GM12872 (cell line): Measurements from ENCODE around the gene GPR107.

ENCODE experiments used
- TF ChIP-seq, protein P1 (sequence below): IDR thresholded peaks from 3 replicates; pipeline ENCODE4 v1.5.1; 2011; ENCODE audit warnings: low read depth, mild to moderate bottlenecking, low read length, moderate library complexity; ENCODE audit not compliant: insufficient read depth

GPR107 gene

GRCh38 chr9:130090915-130091314 is 37.2 kb downstream of the GPR107 start:
- TF ChIP-seq, protein P1, sequence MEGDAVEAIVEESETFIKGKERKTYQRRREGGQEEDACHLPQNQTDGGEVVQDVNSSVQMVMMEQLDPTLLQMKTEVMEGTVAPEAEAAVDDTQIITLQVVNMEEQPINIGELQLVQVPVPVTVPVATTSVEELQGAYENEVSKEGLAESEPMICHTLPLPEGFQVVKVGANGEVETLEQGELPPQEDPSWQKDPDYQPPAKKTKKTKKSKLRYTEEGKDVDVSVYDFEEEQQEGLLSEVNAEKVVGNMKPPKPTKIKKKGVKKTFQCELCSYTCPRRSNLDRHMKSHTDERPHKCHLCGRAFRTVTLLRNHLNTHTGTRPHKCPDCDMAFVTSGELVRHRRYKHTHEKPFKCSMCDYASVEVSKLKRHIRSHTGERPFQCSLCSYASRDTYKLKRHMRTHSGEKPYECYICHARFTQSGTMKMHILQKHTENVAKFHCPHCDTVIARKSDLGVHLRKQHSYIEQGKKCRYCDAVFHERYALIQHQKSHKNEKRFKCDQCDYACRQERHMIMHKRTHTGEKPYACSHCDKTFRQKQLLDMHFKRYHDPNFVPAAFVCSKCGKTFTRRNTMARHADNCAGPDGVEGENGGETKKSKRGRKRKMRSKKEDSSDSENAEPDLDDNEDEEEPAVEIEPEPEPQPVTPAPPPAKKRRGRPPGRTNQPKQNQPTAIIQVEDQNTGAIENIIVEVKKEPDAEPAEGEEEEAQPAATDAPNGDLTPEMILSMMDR = no peak

DNA sequence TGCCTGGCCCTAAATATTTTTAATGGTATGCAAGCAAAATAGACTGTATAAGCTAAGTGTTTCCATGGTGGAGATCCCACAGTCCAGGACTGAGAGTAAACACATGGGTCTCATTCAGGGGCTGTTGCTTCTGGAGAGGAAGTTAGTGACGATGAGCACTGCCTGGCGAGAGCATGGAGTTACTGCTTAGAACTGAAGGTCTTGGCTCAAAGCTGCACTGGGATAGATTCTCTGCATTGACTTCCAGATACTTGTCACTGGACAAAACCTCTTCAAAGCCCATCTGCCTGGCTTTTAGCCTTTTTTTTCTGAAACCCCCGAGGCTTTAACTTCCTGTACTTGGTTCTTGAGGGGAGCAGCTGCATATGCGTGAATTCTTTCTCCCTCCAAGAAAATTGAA is 39.2 kb downstream of the GPR107 start:
- TF ChIP-seq, protein P1 = no peak

GRCh38 chr9:130095872-130096271 is 42.2 kb downstream of the GPR107 start:
- TF ChIP-seq, protein P1 = no peak

DNA sequence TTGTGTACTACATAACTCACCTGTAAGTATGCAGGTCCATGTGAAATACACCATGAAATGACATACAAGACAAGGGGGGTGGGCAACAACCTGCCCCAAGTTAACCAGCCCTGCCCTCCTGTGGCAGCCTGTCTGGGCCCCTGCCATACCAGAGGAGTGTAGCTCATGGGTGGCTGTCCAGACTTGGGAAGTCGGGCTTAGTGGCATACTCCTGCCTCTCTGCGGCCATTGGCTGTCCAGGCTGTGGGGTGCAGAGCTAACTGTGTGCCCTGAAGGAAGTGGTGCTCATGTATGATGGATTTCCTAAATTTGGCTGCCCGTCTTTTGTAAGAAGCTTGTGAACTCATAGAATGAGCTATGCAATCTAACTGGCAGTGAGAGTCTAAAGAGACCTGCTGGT is 47.0 kb downstream of the GPR107 start:
- TF ChIP-seq, protein P1 = no peak

- TF ChIP-seq, protein P1 = no peak
Measured at GRCh38 chr9:130101915-130102314, 48.2 kb downstream of the GPR107 start.

- TF ChIP-seq, protein P1 = no peak
Measured at GRCh38 chr9:130104491-130105193, 50.9 kb downstream of the GPR107 start.

DNA sequence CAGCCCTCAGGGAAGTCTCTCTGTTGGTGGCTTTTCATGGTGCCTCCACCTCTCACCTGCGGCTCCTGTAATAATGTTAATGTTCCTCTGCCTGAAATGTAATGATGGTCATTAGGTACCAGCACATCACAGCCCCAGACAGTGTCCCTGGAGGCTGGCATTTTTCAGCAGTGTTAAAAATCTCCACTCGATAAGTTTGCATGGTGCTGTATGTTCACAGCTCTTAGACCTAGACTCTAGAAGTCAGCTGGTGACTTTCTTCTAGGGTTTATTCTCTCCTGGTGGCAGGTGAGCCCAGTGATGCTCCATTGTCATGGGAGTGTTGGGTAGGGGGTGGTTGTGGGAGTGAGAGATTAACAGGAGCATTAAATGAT is 53.1 kb downstream of the GPR107 start:
- TF ChIP-seq, protein P1 = no peak
